Gastroesophageal sphincter (tissue), 3 donors: ENCODE results near the gene PTGER2.

Source experiments
- CTCF ChIP-seq, 4 experiments: fragments of 200-600 bp in 2 of 4; fragments of 450-650 bp in 2 of 4; sonication (generic) in 1 of 4; IDR thresholded peaks; one replicate each; pipeline ENCODE4 v1.5.1; 2017 to 2019; ENCODE audit warnings: antibody characterized with exemption in 4 of 4, mild to moderate bottlenecking in 2 of 4, moderate library complexity in 2 of 4
- EP300 ChIP-seq: sonication (generic); formaldehyde crosslinking; IDR thresholded peaks from one replicate; pipeline ENCODE4 v1.6.1; 2017; ENCODE audit warnings: antibody characterized with exemption, mild to moderate bottlenecking
- POLR2A ChIP-seq, 2 donors: fragments of 450-650 bp; IDR thresholded peaks; one replicate each; pipeline ENCODE4 v1.6.1; 2017; ENCODE audit warnings: antibody characterized with exemption in 2 of 2, mild to moderate bottlenecking in 2 of 2, moderate library complexity in 1 of 2
- POLR2AphosphoS5 ChIP-seq: sonication (generic); formaldehyde crosslinking; IDR thresholded peaks from one replicate; pipeline ENCODE4 v1.6.1; 2017; ENCODE audit warnings: antibody characterized with exemption

- TF ChIP-seq CTCF (IDR thresholded peaks at IDR 0.05) (no peak), POLR2AphosphoS5 (peak; percentile 50), EP300 (no peak), POLR2A (IDR thresholded peaks at IDR 0.05) (no peak)
These were observed 40.9 kb downstream of the PTGER2 start for GRCh38 chr14:52355016-52355431.
